CD4-positive, alpha-beta T cell treated with Interleukin-17A for 1 hour (primary cell): ENCODE data around the gene PCDH15.
"Not testable (repeated sequence)": the region's sequence is repeated elsewhere in the genome, so short reads cannot be mapped to it uniquely, and the experiment has no call there.

Source experiments
- DNase-seq: peaks from one replicate; pipeline ENCODE4 v3.0.0-alpha.2; 2020

PCDH15 gene

DNA sequence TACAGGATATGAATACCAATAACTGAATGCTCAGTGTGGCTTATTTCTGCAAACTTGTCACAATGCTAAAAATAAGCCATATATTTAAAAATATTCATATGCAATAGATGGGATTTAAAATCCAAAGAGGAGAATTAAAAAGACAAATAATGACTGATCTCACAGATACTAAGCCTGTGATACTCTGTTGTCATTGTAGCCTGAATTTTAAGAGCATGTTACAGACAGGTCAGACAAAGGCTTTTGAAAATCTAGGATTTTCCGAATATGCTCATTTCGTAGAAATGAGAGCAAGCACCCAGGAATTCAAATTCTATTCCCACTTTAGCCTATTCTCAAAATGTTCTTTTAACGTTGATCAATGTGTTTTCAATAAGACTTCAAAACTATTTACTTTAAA lies 269.7 kb downstream of the PCDH15 start:
- no peak for DNase-seq

DNA sequence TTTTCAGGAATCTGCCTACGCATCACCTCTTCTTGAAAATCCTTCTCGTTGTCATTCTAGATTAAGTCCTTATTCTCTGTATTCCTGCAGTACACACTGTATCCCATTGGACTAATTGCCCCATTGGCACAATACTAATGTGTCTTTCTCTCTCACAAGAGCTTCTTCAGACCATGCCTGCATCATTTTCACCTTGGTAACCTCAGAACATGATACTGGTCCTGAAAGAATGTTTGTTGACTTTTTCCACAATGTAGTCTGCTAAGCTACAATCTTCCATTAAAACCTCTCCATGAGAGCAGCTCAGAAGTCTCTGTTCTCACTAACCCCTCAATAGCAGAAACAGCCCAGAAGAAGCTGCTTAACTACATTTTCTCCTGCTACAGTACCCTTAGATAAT lies 270.7 kb downstream of the PCDH15 start:
- no peak for DNase-seq

DNA sequence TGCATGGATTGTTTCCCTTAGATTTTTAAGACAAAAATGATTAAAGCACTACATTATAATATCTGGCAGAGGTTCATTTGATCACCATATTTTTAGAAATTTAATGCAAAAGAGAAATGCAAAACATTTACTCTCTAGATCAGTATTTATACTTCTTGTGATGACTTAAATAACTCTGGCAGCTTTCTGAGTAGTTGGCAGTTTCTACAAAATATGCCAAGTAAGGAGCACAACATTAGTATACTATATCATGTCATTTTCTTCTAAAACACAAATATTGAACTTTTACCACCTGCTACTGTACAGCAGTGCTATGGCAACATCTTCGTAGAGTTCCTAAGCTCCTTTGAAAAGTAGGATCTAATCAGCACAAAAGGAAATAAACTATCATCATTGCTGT lies 275.2 kb downstream of the PCDH15 start:
- no peak for DNase-seq

DNA sequence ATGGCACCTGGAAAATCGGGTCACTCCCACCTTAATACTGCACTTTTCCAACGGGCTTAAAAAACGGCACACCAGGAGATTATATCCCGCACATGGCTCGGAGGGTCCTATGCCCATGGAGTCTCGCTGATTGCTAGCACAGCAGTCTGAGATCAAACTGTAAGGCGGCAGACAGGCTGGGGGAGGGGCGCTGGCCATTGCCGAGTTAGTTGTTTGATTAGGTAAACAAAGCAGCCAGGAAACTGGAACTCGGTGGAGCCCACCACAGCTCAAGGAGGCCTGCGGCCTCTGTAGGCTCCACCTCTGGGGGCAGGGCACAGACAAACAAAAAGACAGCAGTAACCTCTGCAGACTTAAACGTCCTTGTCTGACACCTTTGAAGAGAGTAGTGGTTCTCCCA lies 285.8 kb downstream of the PCDH15 start:
- not testable (repeated sequence) for DNase-seq

DNA sequence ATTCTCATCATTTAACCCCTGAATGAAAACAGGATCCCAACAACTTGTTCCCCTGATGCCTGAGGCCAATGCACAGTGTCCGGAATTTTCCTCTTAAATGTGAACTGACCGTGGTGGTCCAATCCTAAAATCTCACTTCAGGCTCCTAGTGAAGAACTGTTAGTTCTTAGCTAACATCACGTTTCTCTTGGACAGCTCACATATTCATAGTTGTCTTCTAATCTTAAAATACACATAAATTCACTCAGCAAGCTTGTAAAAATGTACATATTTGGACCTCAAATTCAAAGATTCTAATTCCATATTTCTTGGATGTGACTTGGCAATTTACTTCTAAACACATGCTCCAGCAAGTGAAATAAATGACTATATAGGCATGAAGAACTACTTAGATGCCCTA lies 297.2 kb downstream of the PCDH15 start:
- no peak for DNase-seq

DNA sequence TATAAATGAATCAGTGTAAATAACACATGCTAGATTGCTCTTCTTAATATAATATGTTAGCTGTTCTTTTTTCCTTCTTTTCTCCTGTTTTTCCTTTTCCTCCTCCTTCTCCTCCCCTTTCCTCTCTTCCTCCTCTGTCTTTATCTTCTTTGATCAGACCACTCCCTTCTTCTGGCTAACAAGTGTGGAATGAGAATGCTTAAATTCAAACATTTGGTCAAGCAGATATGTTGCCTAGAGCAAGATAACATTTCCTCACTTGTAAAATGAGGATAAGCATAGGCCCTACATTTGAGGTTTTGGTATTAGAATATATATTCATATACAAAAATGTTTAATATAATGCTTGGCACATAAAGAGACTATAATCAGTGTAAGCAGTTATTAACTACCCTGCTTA lies 299.1 kb downstream of the PCDH15 start:
- DNase-seq, result no peak

DNA sequence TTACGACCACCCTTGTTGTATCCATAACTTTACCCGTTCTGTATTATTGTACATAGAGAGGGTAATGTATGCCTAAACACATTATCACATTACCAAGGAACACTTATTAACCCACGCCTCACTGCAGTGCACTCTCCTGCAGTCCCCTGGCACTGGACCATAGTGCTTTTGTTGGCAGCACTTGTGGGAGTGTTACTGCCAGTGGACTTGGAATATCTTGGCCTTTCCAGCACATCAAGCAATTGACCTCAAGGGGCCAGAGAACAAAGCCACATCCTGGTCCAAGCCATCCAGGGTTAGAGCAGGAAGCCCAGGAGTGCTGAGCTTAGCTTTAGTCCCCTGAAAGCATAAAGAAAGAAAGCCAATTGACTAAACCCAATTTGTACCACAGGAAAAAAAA lies 304.2 kb downstream of the PCDH15 start:
- DNase-seq, result no peak

DNA sequence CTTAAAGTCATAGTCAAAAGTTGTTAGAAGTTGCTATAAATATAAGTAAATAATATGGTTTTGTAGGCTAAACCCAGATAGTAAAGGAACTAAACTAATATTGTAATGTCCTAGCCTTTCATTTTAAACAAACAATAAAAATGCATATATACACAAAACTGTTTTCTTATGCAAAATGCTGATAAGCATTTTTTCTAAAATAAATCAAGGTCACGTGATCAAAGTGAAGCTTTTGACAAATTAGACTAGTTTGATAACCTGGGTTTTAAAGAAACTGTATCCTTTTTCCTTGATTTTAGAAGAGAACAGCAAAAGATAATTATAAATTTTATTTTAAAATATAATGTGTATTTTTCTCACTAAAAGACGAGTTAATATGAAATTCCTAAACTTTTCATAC lies 313.3 kb downstream of the PCDH15 start:
- DNase-seq, result no peak

DNA sequence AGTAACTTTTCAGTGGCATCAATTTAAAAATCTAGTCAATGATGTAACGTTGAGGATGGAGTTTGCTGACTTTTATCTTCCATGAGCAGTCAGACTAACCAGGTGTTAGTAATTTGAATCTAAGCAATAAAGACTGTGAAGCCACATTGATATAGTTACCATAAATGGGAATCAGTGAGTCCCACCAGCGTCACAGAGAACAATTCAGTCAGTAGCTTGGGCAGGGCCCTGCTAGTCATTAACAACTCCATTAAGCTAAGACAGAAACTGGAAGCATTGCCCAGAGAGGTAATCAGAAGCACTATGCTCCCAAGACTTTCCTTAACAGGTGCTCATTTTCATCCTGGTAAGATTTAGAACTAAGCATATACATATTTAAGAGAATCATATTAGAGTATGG lies 315.1 kb downstream of the PCDH15 start:
- DNase-seq, result no peak

DNA sequence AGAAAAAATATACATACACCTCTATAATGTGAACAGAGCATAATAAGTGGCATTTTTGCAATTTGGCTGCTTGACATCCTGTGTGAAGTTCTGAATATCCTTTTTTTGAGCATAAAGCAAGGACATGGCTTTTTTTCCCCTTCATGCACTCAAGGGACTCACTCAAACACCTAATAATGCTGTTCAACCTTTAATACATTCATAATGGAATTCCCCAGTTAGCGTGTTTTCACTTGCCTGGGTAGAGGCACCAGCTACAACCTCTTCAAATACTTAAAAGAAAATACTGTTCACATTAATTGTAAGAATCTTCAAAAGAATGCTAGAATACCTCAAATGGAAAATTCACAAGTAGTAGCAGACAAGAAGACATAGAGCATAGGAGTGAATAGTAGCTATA lies 316.8 kb downstream of the PCDH15 start:
- DNase-seq, result no peak

DNA sequence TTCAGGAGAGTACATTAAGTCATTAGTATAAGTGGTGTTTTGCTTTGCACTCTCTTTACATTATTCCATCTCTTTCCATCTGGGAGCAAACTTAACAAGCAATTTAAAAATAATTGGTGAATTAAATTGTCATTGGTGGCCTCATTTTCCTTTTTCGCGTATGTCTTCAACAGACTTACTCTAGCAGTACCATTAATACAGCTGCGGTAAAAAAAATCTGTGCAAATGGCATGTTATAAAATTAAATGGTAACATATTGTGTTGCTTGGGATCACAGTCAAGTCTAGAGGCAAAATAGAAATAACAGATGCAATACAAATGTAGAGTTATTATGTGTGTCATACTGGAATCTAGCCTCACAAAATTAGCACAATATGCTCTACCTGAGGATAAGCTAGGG lies 322.4 kb downstream of the PCDH15 start:
- DNase-seq, result no peak

DNA sequence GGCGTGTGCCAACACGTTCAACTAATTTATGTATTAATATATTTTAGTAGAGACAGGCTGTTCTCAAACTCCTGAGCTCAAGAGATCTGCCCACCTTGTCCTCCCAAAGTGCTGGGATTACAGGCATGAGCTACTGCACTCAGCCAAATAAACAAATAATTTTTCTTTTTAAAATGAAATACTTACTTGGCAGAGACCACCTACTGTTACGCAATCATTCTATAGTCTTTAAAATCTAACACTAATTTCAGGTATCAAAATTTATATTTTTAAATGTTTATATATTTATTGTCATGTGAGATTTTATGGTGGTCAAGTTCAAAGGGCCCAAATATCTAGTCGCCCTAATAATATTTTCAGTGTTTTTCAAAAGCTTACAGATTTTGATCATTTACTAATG lies 323.3 kb downstream of the PCDH15 start:
- no peak for DNase-seq

DNA sequence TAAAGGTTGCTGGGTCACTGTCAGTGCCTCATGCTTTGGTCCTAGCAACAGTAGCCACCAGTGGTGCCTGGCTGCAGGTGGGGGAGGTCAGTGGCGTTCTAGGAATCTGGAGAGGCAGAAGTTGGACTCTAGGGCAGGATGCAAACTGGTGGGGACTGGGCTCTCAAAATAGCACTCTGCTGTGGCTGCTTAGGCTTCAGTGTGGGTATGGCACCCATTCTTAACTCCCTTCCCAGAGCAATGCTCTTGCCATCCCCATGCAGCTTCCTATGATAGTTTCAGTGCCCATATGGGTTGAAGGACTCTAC lies 330.8 kb downstream of the PCDH15 start:
- DNase-seq, result no peak

DNA sequence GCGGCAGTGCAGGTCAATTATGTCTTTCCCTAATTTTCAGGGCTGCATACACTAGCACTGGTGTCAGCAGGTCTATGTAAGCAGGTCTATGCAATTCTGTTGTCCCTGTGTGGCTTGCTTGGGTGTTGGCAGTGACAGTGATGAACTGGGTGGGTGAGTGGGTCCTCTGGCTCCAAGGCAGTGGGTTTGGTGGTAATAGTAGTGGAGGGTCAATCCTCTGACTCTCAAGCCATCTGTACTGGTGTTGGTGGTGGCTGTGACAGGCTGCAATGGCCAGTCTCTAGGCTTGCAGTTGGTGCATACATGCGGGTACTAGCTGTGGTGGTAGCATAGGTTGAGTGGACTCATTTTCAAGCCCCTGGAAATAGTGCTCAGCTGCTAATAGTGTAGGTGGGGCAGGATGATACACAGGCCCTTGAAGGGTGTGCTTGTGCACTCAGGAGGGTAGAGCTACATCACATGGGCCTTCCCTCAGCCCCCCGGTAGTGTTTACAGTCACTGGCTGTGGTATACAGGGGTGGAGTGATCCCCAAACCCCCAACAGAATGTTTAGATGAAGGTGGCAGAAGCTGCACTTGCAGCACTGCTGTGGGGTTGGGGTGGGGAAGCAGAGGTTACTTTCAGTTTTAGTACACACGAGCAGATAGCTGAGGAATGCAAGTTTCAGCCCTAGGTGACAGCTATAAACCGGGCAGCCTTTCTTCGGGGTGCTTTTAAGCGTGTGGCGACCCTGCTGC lies 331.3 kb downstream of the PCDH15 start:
- DNase-seq, result no peak

DNA sequence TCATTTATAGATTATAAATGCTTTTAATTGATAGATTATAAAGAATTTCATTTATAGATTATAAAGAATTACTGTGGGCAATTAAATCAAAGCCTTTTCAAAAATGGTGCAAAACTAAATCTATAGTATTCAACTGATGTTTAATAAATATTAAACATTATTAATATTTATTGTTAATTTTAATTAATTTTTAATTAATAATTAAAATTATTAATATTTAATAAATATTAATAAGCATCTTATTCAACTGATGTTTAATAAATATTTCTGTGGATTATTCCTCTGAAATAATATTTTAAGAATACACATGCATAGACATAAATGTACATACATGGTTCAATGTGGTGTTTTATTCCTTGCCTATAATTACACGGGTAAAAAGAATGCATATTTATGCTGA lies 346.8 kb downstream of the PCDH15 start:
- DNase-seq, result no peak

DNA sequence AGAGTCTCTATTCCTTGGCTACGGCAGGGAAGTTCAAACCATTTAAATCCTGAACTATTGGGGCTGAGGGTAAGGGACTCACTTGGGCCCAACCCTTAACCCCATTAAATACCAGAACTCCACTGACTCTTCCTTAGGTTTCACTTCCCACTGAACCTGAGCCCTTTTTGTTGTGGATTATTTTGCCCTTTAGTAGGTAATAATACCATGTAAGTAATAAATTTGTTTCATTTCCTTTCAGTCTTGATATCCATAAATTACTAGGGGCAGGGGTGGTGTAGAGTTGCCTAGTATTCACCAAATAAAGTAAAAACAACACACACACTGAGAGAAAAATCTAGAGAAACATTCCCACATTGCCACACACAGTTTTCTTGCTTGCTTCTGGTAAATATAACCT lies 352.0 kb downstream of the PCDH15 start:
- DNase-seq, result no peak

DNA sequence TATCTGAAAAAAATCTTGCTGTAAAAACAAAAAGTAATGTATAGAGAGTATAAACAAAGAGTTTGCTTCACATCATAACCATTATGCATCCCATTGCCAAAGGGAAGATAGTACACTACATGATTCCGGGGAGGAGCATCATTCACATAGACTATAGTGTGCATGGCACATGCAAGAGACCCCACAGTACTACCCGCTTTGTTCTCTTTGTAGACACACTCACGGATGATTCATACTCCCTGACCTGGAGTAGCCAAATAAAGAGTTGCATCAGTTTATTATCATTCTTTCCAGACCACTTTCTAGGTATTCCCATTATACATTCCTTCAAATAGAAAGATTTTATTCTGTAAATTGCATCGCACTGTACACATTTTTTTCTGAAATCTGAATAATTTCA lies 356.9 kb downstream of the PCDH15 start:
- no peak for DNase-seq

DNA sequence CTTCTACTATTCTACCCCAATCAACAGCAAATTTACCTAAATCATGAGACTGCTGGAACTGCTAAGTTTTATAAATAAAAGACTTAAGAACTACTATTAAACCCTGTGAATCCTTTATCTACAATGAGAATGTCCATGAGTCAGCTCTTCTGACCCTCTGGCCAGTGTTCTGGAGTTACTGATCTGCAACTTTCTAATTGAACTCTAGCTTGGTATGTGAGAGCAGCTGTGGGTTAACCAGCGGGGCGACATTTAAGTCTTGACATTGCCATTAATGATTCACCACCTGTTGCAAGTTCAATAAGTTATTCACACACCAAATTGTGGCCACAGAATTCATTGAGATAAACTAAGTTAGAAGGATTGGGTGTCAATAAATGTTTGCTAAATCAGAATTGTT lies 359.8 kb downstream of the PCDH15 start:
- no peak for DNase-seq

DNA sequence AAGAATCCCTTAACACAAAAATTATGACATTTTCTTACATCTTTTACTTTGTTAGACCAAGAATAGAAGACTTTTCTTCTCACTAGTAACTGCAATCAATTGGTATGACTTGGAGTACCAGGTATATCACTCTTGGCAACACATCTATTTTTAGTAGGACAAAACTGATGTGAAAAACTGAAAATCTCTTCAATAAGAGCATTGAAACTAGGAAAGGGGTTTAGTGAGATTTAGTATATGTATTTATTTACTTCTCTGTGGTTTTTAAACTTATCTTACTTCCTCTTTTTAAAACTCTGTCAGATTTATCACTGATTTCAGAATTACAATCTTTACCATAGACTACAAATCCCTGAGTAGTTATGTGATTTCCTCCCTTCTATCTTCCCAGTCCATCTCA lies 366.2 kb downstream of the PCDH15 start:
- no peak for DNase-seq

DNA sequence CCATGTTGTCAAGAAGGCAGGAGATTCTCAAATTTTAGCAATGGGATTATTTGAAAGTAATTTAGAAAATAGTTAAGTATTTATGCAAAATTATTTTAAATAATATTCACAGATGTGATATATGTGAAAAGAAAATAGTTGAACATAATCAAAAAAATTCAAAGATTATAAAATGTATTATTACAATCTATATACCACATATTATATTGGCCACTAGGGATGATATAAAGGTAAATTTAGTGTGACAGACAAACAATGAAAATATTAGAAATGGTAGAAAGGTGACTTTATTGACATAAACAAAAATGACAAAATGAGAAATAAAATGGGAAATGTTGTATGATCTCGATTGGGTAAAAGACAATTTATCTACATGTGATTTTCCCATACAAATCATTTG lies 385.5 kb downstream of the PCDH15 start:
- no peak for DNase-seq

DNA sequence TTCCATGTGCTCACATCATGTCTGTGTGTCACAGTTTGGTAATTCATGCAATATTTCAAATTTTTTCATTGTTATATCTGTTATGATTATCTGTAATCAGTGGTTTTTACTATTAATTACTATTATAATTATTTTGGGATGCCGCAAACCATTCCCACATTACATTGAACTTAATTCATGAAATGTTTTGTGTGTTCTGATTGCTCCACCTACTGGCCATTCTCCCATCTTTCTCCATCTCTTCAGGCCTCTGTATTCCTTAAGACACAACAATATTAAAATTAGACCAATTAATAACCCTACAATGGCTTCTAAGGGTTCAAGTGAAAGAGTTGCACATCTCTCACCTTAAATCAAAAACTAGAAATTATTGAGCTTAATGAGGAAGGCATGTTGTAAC lies 398.5 kb downstream of the PCDH15 start:
- no peak for DNase-seq

DNA sequence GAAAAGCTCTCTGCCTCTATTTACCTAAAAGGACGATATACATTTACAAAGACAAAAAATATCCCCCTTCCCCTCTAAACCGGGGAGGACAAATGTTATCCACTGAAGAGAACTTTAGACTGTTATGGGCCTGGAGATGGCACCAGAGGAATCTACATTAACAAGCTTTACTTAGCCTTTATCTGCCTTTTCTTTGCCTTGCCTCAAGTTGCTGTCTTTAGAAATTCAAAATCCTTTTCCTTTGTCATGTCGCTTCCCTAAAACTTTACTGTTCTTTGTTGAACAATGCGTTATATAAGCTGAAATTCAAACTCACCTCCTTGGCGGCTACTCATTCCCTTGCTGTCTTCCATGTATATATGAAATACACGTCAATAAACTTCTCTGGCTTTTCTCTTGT lies 405.0 kb downstream of the PCDH15 start:
- DNase-seq, result no peak

DNA sequence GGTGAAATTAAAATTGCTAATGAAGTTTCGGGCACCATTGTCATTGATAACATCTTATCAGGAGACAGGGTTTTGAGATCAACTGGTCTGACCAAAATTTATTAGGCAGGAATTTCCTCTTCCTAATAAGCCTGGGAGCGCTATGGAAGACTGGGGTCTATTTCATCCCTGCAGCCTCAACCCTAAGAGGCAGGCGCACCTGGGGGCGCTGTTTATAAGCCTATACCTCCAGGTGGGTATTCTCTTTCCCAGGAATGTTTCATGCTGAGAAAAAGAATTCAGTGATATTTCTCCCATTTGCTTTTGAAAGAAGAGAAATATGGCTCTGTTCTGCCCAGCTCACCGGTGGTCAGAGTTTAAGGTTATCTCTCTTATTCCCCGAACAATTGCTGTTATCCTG lies 406.4 kb downstream of the PCDH15 start:
- DNase-seq, result not testable (repeated sequence)

DNA sequence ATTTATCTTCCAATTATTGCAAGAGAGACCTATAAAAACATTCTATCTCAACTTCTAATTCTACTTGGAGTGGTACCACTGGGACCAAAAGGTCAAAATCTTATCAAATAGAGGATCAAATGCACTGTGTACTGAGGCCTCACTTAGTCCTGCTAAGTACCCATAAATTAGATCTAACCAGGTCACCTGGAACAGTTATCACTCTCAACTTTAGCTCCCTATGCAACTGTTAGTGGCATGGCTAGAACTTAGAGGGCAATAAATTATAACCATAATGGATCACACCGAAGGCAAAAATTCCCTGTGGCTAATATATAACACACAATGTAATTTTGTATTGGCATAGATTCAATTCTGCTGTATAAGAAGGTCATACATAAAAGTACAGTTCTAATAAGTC lies 428.9 kb downstream of the PCDH15 start:
- DNase-seq, result no peak

DNA sequence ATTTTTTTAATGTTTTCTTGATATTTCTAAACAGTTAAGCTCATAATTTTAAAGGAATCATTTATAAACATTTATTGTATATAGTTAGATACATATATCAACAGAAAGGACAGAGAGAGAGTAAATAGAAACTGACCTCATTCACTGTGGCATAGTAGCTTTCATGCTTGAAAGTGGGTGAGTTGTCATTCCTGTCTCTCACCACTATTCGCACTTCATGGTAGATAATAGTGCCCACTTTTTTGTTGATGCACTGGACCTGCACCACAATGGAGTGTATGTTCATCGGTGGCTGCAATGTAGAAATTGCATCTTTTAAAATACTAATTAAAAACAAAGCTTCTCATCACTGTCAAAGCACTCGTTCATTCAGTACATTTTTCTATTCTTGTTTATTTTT lies 432.0 kb downstream of the PCDH15 start:
- no peak for DNase-seq

DNA sequence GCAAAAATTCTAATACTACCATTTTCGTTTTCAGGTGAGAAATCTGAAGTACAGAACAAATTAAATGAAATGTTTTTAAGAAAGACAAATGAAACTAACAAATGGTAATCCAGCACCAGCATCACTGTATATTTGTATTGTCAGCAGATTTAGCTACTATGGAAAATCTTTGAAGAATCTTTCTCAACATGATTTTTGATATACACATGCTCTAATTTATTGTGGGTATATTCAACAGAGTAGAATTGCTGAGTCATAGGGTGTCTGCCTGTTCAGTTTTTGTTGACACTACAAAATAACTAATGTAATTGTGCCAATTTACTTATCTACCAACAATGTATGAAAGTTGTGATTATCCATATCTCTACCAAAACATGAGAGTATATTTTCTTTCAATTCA lies 437.6 kb downstream of the PCDH15 start:
- DNase-seq, result no peak
